Fibroblast of gingiva (primary cell): ENCODE measurements around the gene TP53I11.

Source experiments
- DNase-seq: peaks from one replicate; pipeline ENCODE4 v3.0.0-alpha.2; 2011; ENCODE audit warnings: low read depth

Gene TP53I11

DNA sequence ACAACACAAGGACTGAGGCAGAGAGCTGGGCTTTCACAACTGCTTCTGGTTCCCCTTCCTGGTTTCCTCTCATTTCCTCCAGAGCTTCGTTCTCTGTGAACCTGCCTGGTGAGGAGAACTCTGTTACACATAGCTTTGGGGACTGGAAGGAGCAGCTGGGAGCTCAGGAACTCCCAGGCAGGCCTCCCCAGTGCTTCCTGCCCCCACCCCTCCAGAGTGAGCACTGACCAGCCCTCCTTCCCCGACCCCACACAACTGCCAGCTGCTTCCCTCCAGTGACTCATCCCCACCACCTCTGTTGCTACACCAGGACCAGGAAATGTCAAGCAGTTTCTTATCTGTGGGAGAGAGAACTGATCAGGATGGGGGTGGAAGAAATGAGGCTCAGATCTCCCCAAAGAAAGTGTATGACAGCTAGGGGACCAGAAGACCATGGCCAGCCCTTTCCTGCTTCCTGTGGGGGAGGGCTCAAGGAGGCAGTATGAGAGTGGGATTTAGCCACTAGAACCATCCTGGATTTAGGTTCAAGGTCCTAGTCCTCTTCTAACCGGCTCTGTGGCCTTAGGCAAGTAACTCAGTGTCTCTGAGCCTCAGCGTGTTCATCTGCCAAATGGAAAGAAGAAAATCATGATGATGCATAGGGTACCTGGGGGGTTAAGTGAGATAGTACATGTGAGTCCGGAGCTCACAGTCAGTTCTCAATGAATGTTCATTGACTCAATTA, 4.5 kb upstream of the TP53I11 start:
- DNase-seq, result peak; percentile 29

DNA sequence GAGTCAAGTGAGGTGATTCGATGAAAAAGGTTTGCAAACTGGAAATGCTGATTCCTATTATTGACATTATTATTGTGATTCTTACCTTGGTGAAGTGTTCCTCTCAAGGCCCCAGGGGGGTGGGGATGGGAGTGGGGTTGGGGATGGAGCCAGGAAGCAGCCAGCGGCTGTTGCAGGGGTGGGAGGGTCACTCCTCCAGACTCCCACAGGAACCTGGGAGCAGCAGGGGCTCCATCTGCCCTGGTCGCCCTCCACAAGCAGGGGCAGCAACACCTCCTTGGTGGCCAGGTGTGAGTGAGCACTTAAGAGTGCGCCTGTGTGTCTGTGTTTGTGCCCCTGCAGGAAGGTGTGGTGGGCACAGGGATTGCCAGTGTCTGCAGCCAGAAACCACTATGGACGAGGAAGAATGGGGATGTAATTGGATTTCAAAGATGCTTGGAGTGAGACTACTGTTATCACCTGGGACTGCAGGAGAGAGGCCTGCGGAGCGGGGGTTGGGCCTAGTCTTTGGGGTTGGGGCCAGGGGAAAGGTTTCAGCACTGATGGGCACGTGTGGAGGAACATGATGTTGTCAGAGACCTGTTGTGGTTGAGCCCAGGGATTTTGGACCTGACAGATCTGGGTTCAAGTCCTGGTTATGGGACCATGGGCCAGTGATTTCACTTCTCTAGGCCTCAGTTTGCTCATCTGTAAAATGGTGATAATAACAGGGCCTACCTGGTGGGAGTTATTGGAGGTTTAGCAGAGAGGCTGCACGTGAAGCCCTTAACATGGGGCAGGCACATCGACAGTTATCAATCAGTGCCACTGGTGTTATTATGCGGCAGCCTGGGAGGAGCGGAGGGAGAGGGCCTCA, 3.6 kb upstream of the TP53I11 start:
- DNase-seq, result no peak

DNA sequence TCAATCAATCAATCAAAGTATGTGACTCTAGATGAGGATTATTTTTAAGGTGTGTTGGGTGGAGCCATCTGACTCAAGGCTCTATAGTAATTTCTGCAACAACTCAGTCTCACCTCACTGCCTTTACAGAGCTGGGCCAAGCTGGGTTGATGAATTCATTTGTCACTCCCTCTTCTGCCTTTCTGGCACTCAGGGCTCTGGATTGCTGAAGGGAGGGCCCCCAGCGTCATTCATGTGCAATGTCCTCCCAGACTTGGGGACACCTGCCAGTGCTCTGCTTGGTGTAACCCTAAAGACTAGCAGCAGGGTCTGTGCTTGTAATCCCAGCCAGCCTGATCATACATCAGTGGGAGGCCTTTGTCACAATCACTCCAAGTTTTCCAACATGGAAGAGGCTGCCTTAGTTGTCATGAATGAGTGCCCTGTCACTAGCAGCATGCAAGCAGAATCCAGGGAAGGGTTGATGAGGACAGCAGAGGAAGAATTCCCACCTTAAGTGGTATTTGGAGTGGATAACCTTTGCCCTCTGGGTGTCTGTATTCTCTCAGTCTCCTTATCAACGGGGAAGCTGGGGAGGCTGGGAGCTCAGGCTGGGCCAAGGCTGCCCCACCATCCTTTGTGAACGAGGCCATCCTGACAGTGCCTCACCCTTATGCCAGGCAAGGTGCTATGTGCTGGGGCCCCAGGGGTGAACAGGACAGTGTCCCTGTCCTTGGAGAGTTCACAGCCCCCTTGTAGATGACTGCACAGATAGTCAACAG, 2.0 kb upstream of the TP53I11 start:
- DNase-seq, result no peak

DNA sequence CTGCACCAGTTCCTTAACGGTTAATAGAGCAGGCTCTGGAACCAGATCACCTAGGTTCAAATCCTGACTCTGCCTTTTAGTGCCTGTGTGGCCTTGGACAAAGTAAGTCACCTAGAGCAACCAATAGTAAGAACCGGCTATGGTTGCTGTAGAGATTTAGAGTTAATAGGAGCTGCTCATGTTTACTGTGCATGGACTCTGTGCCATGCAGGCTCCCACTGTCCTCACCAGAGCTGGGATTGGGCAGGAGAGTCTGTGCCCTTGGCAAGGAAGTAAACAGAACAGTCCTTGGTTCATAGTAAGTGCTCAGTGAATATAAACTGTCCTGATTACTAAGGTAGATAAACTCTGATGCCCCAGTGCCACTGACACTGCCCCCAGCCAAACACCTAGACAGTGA, 1.4 kb upstream of the TP53I11 start:
- no peak for DNase-seq

DNA sequence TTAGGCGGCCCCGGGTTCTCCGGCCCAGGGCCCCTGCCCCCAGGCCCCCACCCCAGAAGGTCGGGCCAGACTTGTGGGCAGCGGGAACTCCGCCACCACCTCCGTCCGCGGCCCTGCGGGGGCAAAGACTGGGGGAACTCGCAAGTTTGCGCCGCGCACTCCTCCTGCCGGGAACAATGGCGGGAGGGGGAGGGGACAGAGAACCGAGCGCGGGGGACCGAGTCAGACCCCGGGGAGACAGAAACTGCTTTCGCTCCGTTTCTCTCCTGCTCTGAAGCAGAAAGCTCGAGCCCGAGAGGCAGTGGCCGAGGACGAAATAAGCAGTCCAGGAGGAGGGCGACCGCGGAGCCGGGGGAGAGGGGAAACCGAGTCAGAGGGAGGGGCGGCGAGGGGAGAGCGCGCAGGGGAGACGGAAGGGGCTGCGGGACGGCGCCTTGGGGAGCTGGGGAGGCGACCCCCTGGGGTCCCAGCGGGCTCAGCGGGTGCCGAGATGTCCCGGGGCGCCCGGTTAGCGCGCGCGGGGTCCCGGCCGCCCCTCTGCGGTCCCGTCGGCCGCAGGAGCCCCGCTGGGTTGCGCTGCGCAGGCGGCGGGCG, 555 bp downstream of the TP53I11 start:
- DNase-seq, result no peak

DNA sequence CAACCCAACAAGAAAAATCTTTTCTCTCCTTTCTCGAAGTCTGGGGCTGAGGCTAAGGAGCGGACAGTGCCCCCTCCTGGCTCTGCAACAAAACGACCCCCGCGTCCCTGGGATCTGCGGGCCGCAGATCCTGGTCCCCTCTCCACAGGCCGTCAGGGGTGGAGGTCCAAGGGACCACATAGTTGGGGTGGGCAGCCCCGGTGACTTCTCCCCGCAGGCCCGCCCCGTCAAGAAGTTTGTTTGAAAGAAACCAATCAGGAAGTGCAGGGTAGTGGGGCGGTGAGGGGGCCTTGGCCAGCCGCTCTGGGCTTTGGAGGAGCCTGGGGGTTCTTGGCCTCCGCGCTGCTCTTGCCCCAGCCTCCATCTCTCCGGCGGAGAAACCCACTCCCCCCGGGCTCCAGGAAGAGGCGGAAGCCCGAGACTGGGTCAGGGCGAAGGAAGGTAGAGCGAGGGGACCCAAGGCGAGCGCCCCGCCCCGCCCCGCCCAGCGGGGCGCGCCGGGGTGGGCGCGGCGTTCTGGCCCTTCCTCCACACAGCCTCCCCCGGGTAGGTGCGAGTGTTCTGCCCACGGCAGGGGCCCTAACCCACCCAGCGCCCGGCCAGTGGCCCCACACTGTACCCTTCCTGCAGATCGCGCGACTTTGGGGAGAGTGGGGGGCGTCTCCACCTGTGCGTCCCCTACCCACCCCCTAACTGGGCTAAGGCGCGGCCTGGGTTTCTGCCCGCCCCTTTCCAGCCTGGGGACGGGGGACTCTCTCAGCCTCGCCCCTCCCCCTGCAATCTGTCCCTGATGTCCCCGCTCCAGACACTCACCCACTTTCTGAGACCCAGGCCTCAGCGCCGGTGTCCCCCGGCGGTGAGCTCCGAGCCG, 1.3 kb downstream of the TP53I11 start:
- peak; percentile 15 for DNase-seq

DNA sequence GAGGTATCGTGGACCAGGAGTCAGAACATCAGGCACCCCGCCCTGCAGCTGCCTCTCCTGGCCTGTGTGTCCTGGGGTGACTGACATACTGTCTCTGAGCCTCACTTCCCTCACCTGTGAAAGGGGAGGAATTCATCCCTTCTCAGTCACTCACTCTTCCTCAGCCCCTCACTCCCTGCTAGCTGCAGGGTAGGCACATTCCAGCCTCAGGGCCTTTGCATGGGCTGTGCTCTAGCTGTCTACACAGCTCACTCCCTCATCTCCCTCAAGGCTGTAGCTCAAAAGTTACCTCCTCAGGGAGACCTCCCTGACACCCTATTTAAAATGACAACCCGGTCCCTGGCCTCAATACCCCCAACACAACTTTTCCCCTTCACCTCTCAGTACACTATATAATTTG, 2.5 kb downstream of the TP53I11 start:
- no peak for DNase-seq

DNA sequence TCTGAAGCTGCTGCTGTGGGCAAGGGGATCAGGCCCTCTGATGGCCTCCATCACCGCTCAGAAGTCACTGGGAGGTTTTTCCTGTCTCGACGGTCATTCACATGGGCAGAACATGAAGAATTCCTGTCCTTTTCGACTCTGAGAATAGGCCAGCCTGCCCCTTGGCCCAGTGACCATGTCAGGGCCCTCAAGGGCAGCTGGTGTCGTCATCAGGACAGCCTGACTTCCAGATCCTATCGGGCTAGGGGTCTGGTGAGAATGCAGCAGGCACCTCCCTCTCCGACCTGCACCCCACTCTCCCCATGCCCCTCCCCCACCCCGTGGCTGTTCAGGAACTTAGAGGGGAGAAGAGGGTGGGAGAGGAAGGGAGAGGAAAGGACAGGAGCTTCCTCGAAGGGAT, 3.6 kb downstream of the TP53I11 start:
- no peak for DNase-seq

DNA sequence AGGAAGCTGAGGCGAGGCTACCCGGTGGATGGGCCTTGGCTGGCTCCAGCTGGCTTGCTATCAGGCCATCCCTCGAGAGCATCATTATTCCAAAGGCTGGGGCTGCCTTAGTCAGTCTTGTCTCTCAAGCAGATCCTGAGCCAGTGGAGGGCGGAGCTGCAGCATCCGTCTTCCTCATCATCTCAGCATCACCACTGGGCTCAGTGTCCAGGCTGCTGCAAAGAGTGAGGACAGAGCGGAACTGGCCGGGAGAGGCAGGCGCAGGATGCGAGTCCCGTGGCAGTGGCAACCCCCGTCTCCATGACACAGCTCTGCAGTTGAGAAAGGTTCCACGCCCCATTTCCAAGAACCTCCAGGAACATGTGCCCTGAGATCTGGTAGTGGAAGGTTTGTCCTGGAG, 4.4 kb downstream of the TP53I11 start:
- no peak for DNase-seq

DNA sequence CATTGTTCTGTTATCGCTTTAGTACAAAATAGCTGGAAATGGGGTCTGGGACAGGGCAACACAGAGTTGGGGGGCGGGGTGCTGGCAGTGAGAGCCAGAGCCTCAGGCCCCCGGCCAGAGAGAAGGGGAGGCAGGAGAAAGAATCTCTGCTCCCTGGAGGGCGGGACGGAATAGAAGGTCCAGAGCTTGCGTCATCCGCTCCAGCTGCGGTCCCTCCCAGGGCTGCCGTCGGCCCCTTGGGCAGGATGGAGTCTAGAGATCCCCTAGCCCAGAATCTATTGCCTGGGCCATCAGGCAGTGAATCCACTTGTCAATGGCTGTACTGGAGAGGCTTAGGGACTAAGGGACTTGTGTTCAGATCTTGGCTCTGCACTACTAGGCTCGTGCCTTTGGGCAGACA, 5.0 kb downstream of the TP53I11 start:
- DNase-seq, result no peak

DNA sequence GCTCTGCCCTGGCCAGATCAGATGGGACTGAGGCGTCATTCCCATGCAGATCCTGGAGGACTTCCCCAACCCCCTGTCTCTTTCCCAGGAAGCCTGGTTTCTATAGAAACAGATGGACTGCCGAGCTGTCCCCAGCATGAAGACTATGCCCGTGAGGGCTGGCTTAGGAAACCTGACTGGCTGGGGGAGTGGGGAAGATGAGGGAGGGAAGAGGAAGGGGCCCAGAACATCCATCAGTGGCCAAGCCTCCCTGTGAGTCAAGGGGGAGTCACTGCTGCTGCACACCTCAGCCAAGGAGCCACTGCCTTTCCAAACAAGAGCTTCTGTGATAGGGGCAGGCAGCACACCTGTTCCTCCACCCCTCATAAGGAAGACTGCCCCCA, 5.8 kb downstream of the TP53I11 start:
- DNase-seq, result no peak

DNA sequence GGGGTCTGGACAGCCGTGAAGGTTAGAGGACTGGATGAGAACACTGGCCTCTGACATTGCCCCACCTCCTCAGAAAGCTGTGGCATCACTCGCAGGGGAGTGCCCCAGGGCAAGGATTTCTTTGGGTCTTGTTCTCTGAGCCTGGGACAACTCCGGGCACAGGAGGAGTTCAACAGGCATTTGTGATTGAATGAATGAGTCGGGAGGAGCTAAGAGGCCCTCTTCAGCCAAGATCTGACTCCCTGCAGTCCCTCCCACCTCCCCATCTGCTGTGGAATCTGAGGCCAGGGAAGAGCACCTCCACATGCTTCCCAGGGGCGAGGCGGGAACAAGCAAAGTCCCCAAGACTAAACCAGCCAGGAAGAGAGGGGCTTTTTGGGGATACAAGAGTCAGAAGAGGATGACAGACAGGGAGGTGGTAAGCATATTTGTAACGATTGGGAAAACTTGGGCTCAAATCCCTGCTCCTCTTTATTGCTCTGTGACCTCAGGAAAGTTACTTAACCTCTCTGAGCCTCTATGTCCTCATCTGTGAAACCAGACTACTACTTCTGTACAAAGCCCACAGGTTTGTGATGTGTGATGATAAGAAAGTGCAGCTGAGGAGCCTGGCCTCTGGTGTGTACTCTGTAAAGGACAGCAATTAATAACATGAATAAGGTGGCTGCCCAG, 6.4 kb downstream of the TP53I11 start:
- DNase-seq, result no peak

DNA sequence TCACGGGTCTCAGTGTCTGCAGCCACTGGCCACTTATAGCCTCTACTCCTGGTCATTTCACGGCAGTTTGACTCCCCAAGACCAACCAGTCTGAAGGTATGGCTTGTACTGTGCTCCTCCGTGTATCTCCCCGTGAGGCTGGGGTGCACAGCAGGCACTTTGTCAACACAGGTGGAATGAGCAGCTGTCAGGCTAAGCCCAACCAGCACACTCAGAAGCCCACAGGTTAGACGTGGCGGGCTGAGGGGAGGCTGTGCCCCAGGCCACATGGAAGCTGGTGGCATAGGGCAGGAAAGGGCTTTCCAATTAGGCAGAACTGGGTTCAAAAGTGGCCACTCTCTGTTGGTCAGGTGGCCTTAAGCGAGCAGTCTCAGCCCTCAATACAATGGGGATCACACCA, 7.0 kb downstream of the TP53I11 start:
- no peak for DNase-seq

DNA sequence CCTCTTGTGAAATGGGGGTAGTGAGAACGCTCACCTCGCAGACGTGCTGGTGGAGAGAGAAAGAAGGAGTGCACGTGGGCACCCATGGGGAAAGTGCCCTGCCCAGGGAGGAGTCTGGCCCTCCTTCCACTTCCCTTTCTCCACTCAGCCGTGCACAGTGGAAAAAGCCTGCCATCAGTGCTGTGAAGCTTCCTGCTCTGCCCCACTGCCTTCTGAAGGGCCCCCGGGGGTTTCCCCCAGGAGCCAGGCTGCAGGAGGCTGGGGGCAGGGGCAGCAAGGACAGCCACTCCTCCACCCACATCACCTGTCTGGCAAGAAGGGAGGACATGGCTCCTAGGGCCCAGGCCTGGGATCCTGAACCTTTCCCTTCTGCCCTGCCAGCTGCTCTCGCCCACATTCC, 7.6 kb downstream of the TP53I11 start:
- DNase-seq, result no peak

DNA sequence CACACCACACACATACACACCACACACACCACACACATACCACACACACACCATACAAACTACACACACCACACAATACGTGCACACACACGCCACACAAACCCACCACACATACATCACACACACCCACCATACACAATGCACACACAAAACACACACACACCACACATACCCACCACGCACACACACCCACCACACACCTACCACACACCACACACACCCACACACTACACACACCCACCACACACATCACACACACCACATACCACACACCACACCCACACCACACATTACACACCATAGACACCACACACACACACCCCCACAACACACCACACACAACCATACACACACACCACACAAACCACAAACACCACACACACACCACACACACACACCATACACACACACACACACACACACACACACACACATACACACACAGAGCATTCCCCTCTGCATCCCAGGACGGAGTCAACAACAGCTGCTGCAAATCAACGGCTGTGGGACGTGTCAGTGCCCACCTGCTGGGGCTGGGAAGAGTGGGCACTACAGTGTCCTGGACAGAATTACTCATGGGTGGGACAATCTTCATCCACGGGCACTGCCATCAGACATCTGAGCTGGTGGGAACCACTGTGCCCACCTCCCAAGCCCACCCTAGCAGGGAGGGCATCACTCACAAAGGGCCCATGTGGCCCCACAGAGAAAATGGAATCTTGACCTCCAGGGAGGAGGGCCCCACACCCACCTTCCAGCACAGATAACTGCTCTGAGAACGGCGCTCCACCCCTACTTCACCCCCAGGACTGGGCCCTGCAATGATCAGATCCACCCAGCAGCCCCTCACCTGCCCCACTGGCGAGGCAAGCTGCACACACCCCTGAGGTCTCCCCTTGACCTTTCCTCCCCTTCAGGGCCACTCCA, 8.4 kb downstream of the TP53I11 start:
- DNase-seq, result no peak

DNA sequence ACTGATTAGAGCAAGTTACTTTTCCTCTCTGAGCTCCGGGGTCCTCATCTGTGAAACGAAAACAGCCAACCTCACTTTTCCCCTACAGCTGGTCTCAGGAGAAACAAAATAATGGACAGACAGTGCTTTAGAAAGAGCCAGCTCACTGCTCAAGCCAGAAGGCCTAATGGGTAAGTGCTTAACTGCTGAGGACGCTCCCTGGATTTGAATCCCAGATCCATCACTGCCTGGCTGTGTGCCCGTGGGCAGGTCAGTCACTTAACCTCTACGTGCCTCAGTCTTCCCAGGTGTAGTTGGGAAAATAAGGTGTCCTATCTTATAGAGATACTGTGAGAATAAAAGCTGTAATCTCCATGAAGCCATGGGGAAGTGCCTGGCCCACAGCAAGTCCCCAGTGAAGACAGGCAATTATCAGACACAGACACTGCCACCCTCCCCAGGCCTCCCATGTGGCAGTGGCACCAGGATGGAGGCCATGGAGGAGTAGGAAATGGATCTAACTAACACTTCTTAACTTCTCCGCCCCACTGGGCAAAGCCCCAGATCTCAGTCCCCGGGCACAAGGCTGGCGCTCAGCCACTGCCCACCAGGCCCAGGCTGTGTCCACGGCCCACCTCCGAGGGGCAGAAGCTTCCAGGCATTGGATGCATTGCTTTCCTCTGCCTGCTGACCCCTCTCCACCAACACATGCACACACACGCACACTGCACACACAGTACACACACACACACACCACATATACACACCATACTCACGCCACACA, 9.2 kb downstream of the TP53I11 start:
- no peak for DNase-seq

DNA sequence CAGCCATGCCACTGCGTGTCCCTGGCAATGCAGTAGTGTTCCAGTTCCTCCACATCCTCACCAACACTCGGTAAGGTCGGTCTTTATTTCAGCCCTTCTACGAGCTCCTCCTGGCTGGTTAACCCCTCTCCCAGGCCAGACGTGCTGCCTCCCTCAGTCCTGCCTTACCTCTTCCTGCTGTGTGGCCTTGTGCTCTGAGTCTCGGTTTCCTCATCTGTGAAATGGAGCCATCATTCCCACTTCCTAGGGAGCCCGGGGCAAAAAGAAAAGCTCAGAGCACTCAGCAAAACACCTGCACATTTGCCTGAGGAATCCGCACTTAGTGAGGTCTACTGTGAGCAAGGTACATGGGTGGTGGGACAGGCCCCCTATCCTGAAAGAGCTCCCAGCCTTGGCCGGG, 9.8 kb downstream of the TP53I11 start:
- DNase-seq, result no peak

DNA sequence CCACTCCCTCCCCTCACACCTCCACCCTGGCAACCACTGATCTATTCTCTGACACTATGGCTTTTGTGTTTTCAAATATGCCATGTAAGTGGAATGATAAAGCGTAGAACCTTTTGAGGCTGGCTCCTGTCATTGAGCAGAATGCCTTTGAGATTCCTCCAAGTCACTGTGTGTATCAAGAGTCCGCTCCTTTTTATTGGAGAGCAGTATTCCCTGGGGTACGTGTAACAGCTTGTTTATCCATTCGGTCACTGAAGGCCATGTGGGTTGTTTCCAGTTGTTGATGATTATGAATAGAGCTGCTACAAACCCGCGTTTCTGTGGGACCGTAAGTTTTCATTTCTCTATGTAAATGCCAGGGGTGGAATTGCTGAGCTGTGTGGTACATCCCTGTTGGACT, 10.3 kb downstream of the TP53I11 start:
- no peak for DNase-seq
